Colonic mucosa (tissue), 4 donors: ENCODE measurements around the gene TNFAIP3. TPM values are rescaled to one million over a fixed set of nuclear protein-coding genes. Genes with fewer than 3 reads are reported as not detected.

Experiments used
- DNase-seq: peaks from one replicate; pipeline ENCODE4 v3.0.0-alpha.2; 2020
- H3K27ac ChIP-seq: fragments of 200-600 bp; one replicate; pipeline ENCODE4 v1.8.0; 2021
- H3K27me3 ChIP-seq: fragments of 200-600 bp; one replicate; pipeline ENCODE4 v1.8.0; 2021
- H3K36me3 ChIP-seq: fragments of 200-600 bp; one replicate; pipeline ENCODE4 v1.8.0; 2021
- H3K4me1 ChIP-seq: fragments of 200-600 bp; one replicate; pipeline ENCODE4 v1.8.0; 2021; ENCODE audit warnings: mild to moderate bottlenecking
- H3K4me3 ChIP-seq: fragments of 200-600 bp; one replicate; pipeline ENCODE4 v1.8.0; 2021
- H3K9ac ChIP-seq, 2 donors: one replicate each; pipeline ENCODE4 v1.7.0; 2013; ENCODE audit warnings: control low read depth in 2 of 2, low read depth in 2 of 2, low read length in 2 of 2
- H3K9me3 ChIP-seq: fragments of 200-600 bp; one replicate; pipeline ENCODE4 v1.8.0; 2021
- CTCF ChIP-seq: fragments of 200-600 bp; IDR thresholded peaks from one replicate; pipeline ENCODE4 v1.8.0; 2022; ENCODE audit warnings: antibody characterized with exemption, mild to moderate bottlenecking
- intact Hi-C: fragments of 100-400 bp; cut with DNase I; formaldehyde crosslinking; loops from one replicate; pipeline ENCODE4 v1.14.1; 2022
- total RNA-seq, 2 donors: library from RNA; stranded (reverse); fragmentation: NEBNext Ultra II Directional in 1 of 2; extraction: Animal tissue kit (Norgen Biotek cat#: 25700) in 1 of 2; gene quantifications; one replicate each; pipeline ENCODE4 v1.2.1, GENCODE V29; 2021
- donor health status: healthy.
- donor health status: DM: no; HTN: no; CAD: no.
- donor health status: DM: no; HTN: no; CAD: no.

The TNFAIP3 gene
- total RNA-seq, 2 donors from 2014 or later, result 18.1 to 46.3 TPM

GRCh38 chr6:137861550-137862337 is 5.3 kb upstream of the TNFAIP3 start:
- Histone ChIP-seq H3K4me1 (no peaks in the 10 kb centered on the region), H3K27ac (no peak overlapping the region), H3K27me3 (no peaks in the 10 kb centered on the region), H3K36me3 (no peaks in the 10 kb centered on the region), H3K4me3 (no peak overlapping the region), H3K9me3 (no peaks in the 10 kb centered on the region), H3K9ac (no peak overlapping the region)
- no peak for TF ChIP-seq CTCF
- no peak for DNase-seq
- intact Hi-C loops, result no loop called here

- intact Hi-C loops, result no loop called here
- no peak overlapping the region for H3K9ac ChIP-seq
- H3K4me3 ChIP-seq, result no peak overlapping the region
- H3K27me3 ChIP-seq, result no peaks in the 10 kb centered on the region
- H3K27ac ChIP-seq, result no peak overlapping the region
- TF ChIP-seq CTCF, result no peak
- H3K9me3 ChIP-seq, result no peaks in the 10 kb centered on the region
- no peaks in the 10 kb centered on the region for H3K36me3 ChIP-seq
- H3K4me1 ChIP-seq, result no peaks in the 10 kb centered on the region
- no peak for DNase-seq
Measured at GRCh38 chr6:137862419-137863090, 4.5 kb upstream of the TNFAIP3 start.

- Histone ChIP-seq H3K9ac (no peak overlapping the region), H3K27ac (no peak overlapping the region), H3K4me3 (no peak overlapping the region), H3K4me1 (no peaks in the 10 kb centered on the region), H3K27me3 (no peaks in the 10 kb centered on the region), H3K36me3 (no peaks in the 10 kb centered on the region), H3K9me3 (no peaks in the 10 kb centered on the region)
- no peak for TF ChIP-seq CTCF
- DNase-seq, result no peak
- intact Hi-C loops, result no loop called here
Measured at GRCh38 chr6:137863091-137863797, 3.8 kb upstream of the TNFAIP3 start.

- no peak overlapping the region for H3K4me3 ChIP-seq
- no peaks in the 10 kb centered on the region for H3K27me3 ChIP-seq
- no peak overlapping the region for H3K27ac ChIP-seq
- no peak for TF ChIP-seq CTCF
- intact Hi-C loops, result no loop called here
- no peaks in the 10 kb centered on the region for H3K36me3 ChIP-seq
- no peaks in the 10 kb centered on the region for H3K9me3 ChIP-seq
- H3K9ac ChIP-seq, result no peak overlapping the region
- H3K4me1 ChIP-seq, result no peaks in the 10 kb centered on the region
- DNase-seq, result no peak
Measured at GRCh38 chr6:137864812-137865508, 2.1 kb upstream of the TNFAIP3 start.
